ENCODE measurements around the gene CYB561. TPM values are rescaled to one million over a fixed set of nuclear protein-coding genes. Genes with fewer than 3 reads are reported as not detected.

The CYB561 gene
- total RNA-seq, 1 experiment from 2014 or later = 20.7 TPM

DNA sequence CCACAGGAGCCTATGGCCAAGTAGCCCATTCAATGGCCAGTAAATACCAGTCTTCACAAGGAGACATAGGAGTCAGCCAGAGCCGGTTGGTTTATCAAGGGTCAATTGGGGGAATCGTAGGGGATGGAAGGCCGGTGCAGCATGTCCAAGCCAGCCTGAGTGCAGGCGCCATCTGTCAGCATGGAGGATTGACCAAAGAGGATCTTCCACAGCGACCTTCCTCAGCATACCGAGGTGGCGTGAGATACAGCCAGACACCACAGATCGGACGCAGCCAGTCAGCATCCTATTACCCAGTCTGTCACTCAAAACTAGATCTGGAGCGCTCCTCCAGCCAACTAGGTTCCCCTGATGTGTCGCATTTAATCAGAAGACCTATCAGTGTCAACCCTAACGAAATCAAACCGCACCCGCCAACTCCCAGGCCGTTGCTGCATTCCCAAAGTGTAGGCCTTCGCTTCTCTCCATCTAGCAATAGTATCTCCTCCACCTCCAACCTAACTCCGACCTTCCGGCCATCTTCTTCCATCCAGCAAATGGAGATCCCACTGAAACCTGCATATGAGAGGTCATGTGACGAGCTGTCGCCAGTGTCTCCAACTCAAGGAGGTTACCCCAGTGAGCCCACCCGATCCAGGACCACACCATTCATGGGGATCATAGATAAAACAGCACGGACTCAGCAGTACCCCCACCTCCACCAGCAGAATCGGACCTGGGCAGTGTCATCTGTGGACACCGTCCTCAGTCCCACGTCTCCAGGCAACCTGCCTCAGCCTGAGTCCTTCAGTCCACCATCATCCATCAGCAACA is 25.0 kb downstream of the CYB561 start:
- Mint-ChIP-seq H3K36me3 (ENCODE audit: insufficient read depth in 1 of 3, low read depth in 3 of 3) (peaks cover 0 to 4% (median 0%) of the 10 kb centered on the region in 3 experiments; a peak in 4 of 7 replicates), H3K9me3 (no peaks in the 10 kb centered on the region; a peak in 1 of 5 replicates), H3K27me3 (ENCODE audit: low read depth) (no peaks in the 10 kb centered on the region; the same call in 1 of the 2 replicates), H3K4me1 (peaks cover 14 to 22% of the 10 kb centered on the region in 2 experiments), H3K4me3 (no peak overlapping the region), H3K27ac (no peak overlapping the region; a peak in 1 of 7 replicates)
- Histone ChIP-seq H3K23me2 (ENCODE audit: insufficient read length, low read depth, low read length, poor library complexity, severe bottlenecking) (no peaks in the 10 kb centered on the region), H2BK15ac (ENCODE audit: low read depth, low read length) (no peak overlapping the region), H2BK20ac (ENCODE audit: low read depth, low read length, poor library complexity, severe bottlenecking) (no peak overlapping the region), H3K9ac (ENCODE audit: extremely low read depth, insufficient read length, low read length) (no peak overlapping the region), H3K23ac (ENCODE audit: insufficient read length, low read depth, low read length) (no peak overlapping the region), H4K91ac (ENCODE audit: insufficient read length, low read depth, low read length) (no peak overlapping the region), H2AK5ac (ENCODE audit: insufficient read length, low read length) (no peak overlapping the region), H4K20me1 (ENCODE audit: control insufficient read depth, insufficient read depth, insufficient read length) (no peaks in the 10 kb centered on the region), H3K27me3 (ENCODE audit: insufficient read depth, low read length) (no peaks in the 10 kb centered on the region), H3K27ac (ENCODE audit: insufficient read length, low read depth, low read length) (no peak overlapping the region), H3K9me3 (ENCODE audit: control insufficient read depth, low read depth, low read length) (no peaks in the 10 kb centered on the region), H2BK120ac (ENCODE audit: low read depth, low read length, poor library complexity, severe bottlenecking) (no peak overlapping the region), H3K4me2 (ENCODE audit: insufficient read depth, insufficient read length, low read length) (no peak overlapping the region), H3K14ac (ENCODE audit: insufficient read depth, low read length) (no peak overlapping the region), H4K5ac (ENCODE audit: insufficient read length, low read depth, low read length) (no peak overlapping the region), H2AFZ (ENCODE audit: low read length) (no peak overlapping the region), H3K79me2 (ENCODE audit: insufficient read depth, low read length) (no peaks in the 10 kb centered on the region), H3K4me1 (ENCODE audit: insufficient read depth, low read length) (no peaks in the 10 kb centered on the region), H3K18ac (ENCODE audit: insufficient read length, low read depth, low read length) (no peak overlapping the region), H2BK12ac (ENCODE audit: insufficient read length, low read depth, low read length) (no peak overlapping the region), H3K56ac (ENCODE audit: insufficient read length, low read depth, low read length) (no peak overlapping the region), H3K4ac (ENCODE audit: low read depth, low read length) (no peak overlapping the region), H3T11ph (ENCODE audit: low read length) (no peak overlapping the region), H3K79me1 (ENCODE audit: insufficient read depth, low read depth, low read length, poor library complexity, severe bottlenecking) (no peaks in the 10 kb centered on the region), H2BK5ac (ENCODE audit: insufficient read length, low read length) (no peak overlapping the region), H4K8ac (replicated peaks; ENCODE audit: insufficient read length, low read depth, low read length) (no peak overlapping the region)
- TF ChIP-seq, protein P1, sequence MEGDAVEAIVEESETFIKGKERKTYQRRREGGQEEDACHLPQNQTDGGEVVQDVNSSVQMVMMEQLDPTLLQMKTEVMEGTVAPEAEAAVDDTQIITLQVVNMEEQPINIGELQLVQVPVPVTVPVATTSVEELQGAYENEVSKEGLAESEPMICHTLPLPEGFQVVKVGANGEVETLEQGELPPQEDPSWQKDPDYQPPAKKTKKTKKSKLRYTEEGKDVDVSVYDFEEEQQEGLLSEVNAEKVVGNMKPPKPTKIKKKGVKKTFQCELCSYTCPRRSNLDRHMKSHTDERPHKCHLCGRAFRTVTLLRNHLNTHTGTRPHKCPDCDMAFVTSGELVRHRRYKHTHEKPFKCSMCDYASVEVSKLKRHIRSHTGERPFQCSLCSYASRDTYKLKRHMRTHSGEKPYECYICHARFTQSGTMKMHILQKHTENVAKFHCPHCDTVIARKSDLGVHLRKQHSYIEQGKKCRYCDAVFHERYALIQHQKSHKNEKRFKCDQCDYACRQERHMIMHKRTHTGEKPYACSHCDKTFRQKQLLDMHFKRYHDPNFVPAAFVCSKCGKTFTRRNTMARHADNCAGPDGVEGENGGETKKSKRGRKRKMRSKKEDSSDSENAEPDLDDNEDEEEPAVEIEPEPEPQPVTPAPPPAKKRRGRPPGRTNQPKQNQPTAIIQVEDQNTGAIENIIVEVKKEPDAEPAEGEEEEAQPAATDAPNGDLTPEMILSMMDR (conservative IDR thresholded peaks at IDR 0.05) = no peak
- no CpG with 5 or more reads among the region's 25 CpGs for WGBS (ENCODE audit: extremely low coverage, insufficient read length, low lambda C conversion rate)
- no peak for DNase-seq

Data from H9 (cell line).